Retinal pigment epithelial cell (primary cell): ENCODE measurements around the gene CDK1.

Experiments used
- DNase-seq: peaks from one replicate; pipeline ENCODE4 v3.0.0-alpha.2; 2010; ENCODE audit warnings: low read depth
- H3K4me3 ChIP-seq: 2 replicates; pipeline ENCODE4 v1.5.1; 2011; ENCODE audit warnings: mild to moderate bottlenecking, low read length, control low read depth, moderate library complexity
- CTCF ChIP-seq: conservative IDR thresholded peaks from 2 replicates; pipeline ENCODE4 v1.5.1; 2011; ENCODE audit warnings: low read depth, low read length, control low read depth, inconsistent platforms

The CDK1 gene

GRCh38 chr10:60753152-60753551 is 25.1 kb upstream of the CDK1 start:
- DNase-seq: no peak
- H3K4me3 ChIP-seq: no peak overlapping the region
- no peak for TF ChIP-seq CTCF

- no peak overlapping the region for H3K4me3 ChIP-seq
- no peak for TF ChIP-seq CTCF
- DNase-seq: no peak
These were observed 24.5 kb upstream of the CDK1 start for GRCh38 chr10:60753817-60754216.

- no peak for DNase-seq
- H3K4me3 ChIP-seq: no peak overlapping the region
- no peak for TF ChIP-seq CTCF
These were observed 20.8 kb upstream of the CDK1 start for GRCh38 chr10:60757420-60757895.

GRCh38 chr10:60759181-60759580 is 19.1 kb upstream of the CDK1 start:
- no peak overlapping the region for H3K4me3 ChIP-seq
- no peak for DNase-seq
- no peak for TF ChIP-seq CTCF

- DNase-seq: no peak
- TF ChIP-seq CTCF: no peak
These were observed 17.5 kb upstream of the CDK1 start for GRCh38 chr10:60760711-60761210.

GRCh38 chr10:60762554-60762953 is 15.7 kb upstream of the CDK1 start:
- DNase-seq: no peak
- no peak overlapping the region for H3K4me3 ChIP-seq
- TF ChIP-seq CTCF: no peak

More at GRCh38 chr10:60760711-60761210, 17.5 kb upstream of the CDK1 start:
- no peak overlapping the region for H3K4me3 ChIP-seq

- no peak for DNase-seq
- no peak for TF ChIP-seq CTCF
These were observed 10.9 kb upstream of the CDK1 start for GRCh38 chr10:60767424-60767823.

More at GRCh38 chr10:60767424-60767823, 10.9 kb upstream of the CDK1 start:
- no peak overlapping the region for H3K4me3 ChIP-seq
